ENCODE results near the gene SERPINI1.

The SERPINI1 gene

DNA sequence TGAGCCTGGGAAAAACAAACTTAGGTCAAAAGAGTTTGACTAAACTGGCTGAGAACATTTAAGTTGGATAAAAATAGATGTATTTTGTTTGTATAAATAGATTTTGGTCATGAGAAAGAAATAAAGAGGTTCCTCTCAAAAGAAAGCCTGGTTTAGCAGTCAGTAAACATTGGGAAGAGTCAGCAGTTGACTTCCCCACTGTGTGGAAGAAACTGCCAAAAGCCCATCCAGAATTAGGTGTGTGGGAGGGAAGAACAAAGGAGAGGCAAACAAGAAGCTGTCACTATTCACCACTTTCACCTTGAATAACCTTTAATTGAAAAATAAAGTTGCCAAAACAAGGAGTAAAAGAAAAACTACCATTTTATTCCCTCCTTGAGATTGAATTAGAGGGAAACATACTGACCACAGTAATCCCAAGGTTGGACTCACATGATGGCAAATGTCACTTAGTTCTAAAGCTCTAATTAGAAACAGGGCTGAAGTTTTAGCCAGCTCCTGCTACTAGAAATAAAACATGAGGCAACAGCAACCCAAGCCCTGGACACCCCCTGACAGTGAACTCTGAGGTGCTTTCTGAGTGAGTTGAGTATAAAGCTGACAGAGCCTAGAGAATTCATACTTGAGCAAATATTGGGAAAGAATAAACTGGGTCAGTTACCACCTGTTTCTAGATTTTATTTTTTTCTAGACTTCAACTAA, 139.3 kb downstream of the SERPINI1 start:
- TF ChIP-seq CTCF (IDR thresholded peaks at IDR 0.05; ENCODE audit: control insufficient read depth, insufficient read depth, low read depth, low read length, missing control alignments), result no peak

More for the DNA sequence above, 139.3 kb downstream of the SERPINI1 start:
- no peak for DNase-seq (ENCODE audit: low read depth)
- no peak overlapping the region for H3K4me3 ChIP-seq (ENCODE audit: control insufficient read depth, low read depth, low read length)

All from AG09309 (cell line).